Measurements from ENCODE around the gene LDLRAD1. TPM values are rescaled to one million over a fixed set of nuclear protein-coding genes. Genes with fewer than 3 reads are reported as not detected.
"Not testable (repeated sequence)": the region's sequence is repeated elsewhere in the genome, so short reads cannot be mapped to it uniquely, and the experiment has no call there.

Gene LDLRAD1
- total and polyA plus RNA-seq, 2 experiments from 2014 or later = not detected

- DNase-seq = peak; percentile 61
- Histone ChIP-seq H2AFZ (no peak overlapping the region), H3K4me3 (no peak overlapping the region), H3K27ac (no peak overlapping the region), H3K4me2 (ENCODE audit: unreplicated experiment) (no peak overlapping the region), H3K9ac (no peak overlapping the region), H3K36me3 (ENCODE audit: low read depth) (peaks cover 63% of the 10 kb centered on the region), H3F3A (ENCODE audit: insufficient read depth) (no peaks in the 10 kb centered on the region), H3K9me3 (ENCODE audit: low read depth) (no peaks in the 10 kb centered on the region), H3K27me3 (replicated peaks; ENCODE audit: insufficient read depth) (no peaks in the 10 kb centered on the region), H3K79me2 (ENCODE audit: insufficient read depth) (no peaks in the 10 kb centered on the region), H3K9me2 (ENCODE audit: insufficient read depth) (no peaks in the 10 kb centered on the region), H3K4me1 (ENCODE audit: insufficient read depth) (no peaks in the 10 kb centered on the region), H4K20me1 (ENCODE audit: insufficient read depth) (no peaks in the 10 kb centered on the region)
- in situ Hi-C loops (cut with MboI) = no loop called here
- TF ChIP-seq EZH2 (IDR thresholded peaks at IDR 0.05; ENCODE audit: insufficient read depth, poor library complexity, severe bottlenecking) (no peak), EZH2phosphoT487 (IDR thresholded peaks at IDR 0.05; ENCODE audit: insufficient read depth, low read depth) (no peak)
These were observed 19.5 kb upstream of the LDLRAD1 start for GRCh38 chr1:54037476-54037875.

GRCh38 chr1:54028306-54029251 is 10.6 kb upstream of the LDLRAD1 start:
- Histone ChIP-seq H3K9me2 (ENCODE audit: insufficient read depth) (no peaks in the 10 kb centered on the region), H3K27me3 (replicated peaks; ENCODE audit: insufficient read depth) (no peaks in the 10 kb centered on the region), H3K9ac (no peak overlapping the region), H2AFZ (no peak overlapping the region), H3K27ac (no peak overlapping the region), H3K79me2 (ENCODE audit: insufficient read depth) (no peaks in the 10 kb centered on the region), H3K9me3 (ENCODE audit: low read depth) (no peaks in the 10 kb centered on the region), H3K4me3 (no peak overlapping the region), H3K4me1 (ENCODE audit: insufficient read depth) (no peaks in the 10 kb centered on the region), H3K4me2 (ENCODE audit: unreplicated experiment) (no peak overlapping the region), H4K20me1 (ENCODE audit: insufficient read depth) (no peaks in the 10 kb centered on the region), H3K36me3 (ENCODE audit: low read depth) (peaks cover 18% of the 10 kb centered on the region), H3F3A (ENCODE audit: insufficient read depth) (no peaks in the 10 kb centered on the region)
- in situ Hi-C loops (cut with MboI) = no loop called here
- DNase-seq = no peak
- WGBS, 2 experiments (ENCODE audit: low coverage in 1 of 2, low lambda C conversion rate in 2 of 2, missing lambda C conversion rate in 2 of 2) = 92 to 100% methylated on average over 3 of the region's 3 CpGs
- TF ChIP-seq EZH2 (IDR thresholded peaks at IDR 0.05; ENCODE audit: insufficient read depth, poor library complexity, severe bottlenecking) (no peak), EZH2phosphoT487 (IDR thresholded peaks at IDR 0.05; ENCODE audit: insufficient read depth, low read depth) (no peak)

- Histone ChIP-seq H2AFZ (no peak overlapping the region), H3K36me3 (ENCODE audit: low read depth) (peaks cover 18% of the 10 kb centered on the region), H3K9ac (no peak overlapping the region), H3K9me3 (ENCODE audit: low read depth) (no peaks in the 10 kb centered on the region), H3F3A (ENCODE audit: insufficient read depth) (no peaks in the 10 kb centered on the region), H3K9me2 (ENCODE audit: insufficient read depth) (no peaks in the 10 kb centered on the region), H3K27ac (no peak overlapping the region), H3K4me3 (no peak overlapping the region), H4K20me1 (ENCODE audit: insufficient read depth) (no peaks in the 10 kb centered on the region), H3K27me3 (replicated peaks; ENCODE audit: insufficient read depth) (no peaks in the 10 kb centered on the region), H3K79me2 (ENCODE audit: insufficient read depth) (no peaks in the 10 kb centered on the region), H3K4me1 (ENCODE audit: insufficient read depth) (no peaks in the 10 kb centered on the region), H3K4me2 (ENCODE audit: unreplicated experiment) (no peak overlapping the region)
- no peak for DNase-seq
- no peak for TF ChIP-seq EZH2phosphoT487 (IDR thresholded peaks at IDR 0.05; ENCODE audit: insufficient read depth, low read depth)
- TF ChIP-seq EZH2 (IDR thresholded peaks at IDR 0.05; ENCODE audit: insufficient read depth, poor library complexity, severe bottlenecking) = no peak
- 97 to 100% methylated on average over 5 of the region's 5 CpGs for WGBS, 2 experiments (ENCODE audit: low coverage in 1 of 2, low lambda C conversion rate in 2 of 2, missing lambda C conversion rate in 2 of 2)
- in situ Hi-C loops (cut with MboI) = no loop called here
These were observed 9.9 kb upstream of the LDLRAD1 start for GRCh38 chr1:54027848-54028247.

GRCh38 chr1:54024811-54025210 is 6.8 kb upstream of the LDLRAD1 start:
- H3K27me3 ChIP-seq (replicated peaks; ENCODE audit: insufficient read depth); H3K9me2 ChIP-seq (ENCODE audit: insufficient read depth); H3K4me3 ChIP-seq; H3K27ac ChIP-seq; H3K79me2 ChIP-seq (ENCODE audit: insufficient read depth); H4K20me1 ChIP-seq (ENCODE audit: insufficient read depth); H3K9me3 ChIP-seq (ENCODE audit: low read depth); DNase-seq; in situ Hi-C loops (cut with MboI); H3F3A ChIP-seq (ENCODE audit: insufficient read depth); H2AFZ ChIP-seq; H3K4me2 ChIP-seq (ENCODE audit: unreplicated experiment); H3K4me1 ChIP-seq (ENCODE audit: insufficient read depth); H3K9ac ChIP-seq; H3K36me3 ChIP-seq (ENCODE audit: low read depth): not testable (repeated sequence)
- 90 to 94% methylated on average over 1 of the region's 1 CpG for WGBS, 2 experiments (ENCODE audit: low coverage in 1 of 2, low lambda C conversion rate in 2 of 2, missing lambda C conversion rate in 2 of 2)

Data from GM23248 (cell line).